Measurements from ENCODE around the gene ZNF629.

- TF ChIP-seq BHLHE40 (IDR thresholded peaks at IDR 0.05; ENCODE audit: borderline replicate concordance) = no peak
- no peak for TF ChIP-seq L3MBTL2 (conservative IDR thresholded peaks at IDR 0.05)
Observed at GRCh38 chr16:30773826-30774225, 13.2 kb downstream of the ZNF629 start.

All from HEK293T (cell line).